ENCODE data around the gene RSU1. TPM values are rescaled to one million over a fixed set of nuclear protein-coding genes. Genes with fewer than 3 reads are reported as not detected.

Gene RSU1
- total RNA-seq, 1 experiment from 2014 or later = 44.5 TPM

GRCh38 chr10:16547973-16548372 is 269.3 kb downstream of the RSU1 start:
- Histone ChIP-seq H4K20me1 (ENCODE audit: insufficient read depth) (no peaks in the 10 kb centered on the region), H2AFZ (no peak overlapping the region), H3K36me3 (ENCODE audit: low read depth) (no peaks in the 10 kb centered on the region), H3K4me1 (replicated peaks; ENCODE audit: insufficient read depth) (no peaks in the 10 kb centered on the region), H3K9me2 (ENCODE audit: insufficient read depth) (no peaks in the 10 kb centered on the region), H3K4me3 (no peak overlapping the region), H3K4me2 (no peak overlapping the region), H3K79me2 (ENCODE audit: low read depth) (no peaks in the 10 kb centered on the region), H3K27me3 (ENCODE audit: insufficient read depth, low read depth) (no peaks in the 10 kb centered on the region), H3K9me3 (ENCODE audit: insufficient read depth, low read depth) (no peaks in the 10 kb centered on the region), H3F3A (ENCODE audit: insufficient read depth, low read depth) (no peaks in the 10 kb centered on the region), H3K27ac (no peak overlapping the region)
- no peak for DNase-seq
- TF ChIP-seq CTCF (conservative IDR thresholded peaks at IDR 0.05) (no peak), EZH2 (IDR thresholded peaks at IDR 0.05; ENCODE audit: low read depth) (no peak)
- POLR2A ChIA-PET (ENCODE audit: unreplicated experiment) = no interaction called here
- CTCF ChIA-PET = no interaction called here
- intact Hi-C loops (cut with micrococcal nuclease; ENCODE audit: unreplicated experiment) = loop anchor here (10.0 kb wide), 1 partner anchor 643 kb away; no protein-coding TSS in a partner anchor
- no TSS peak for BruUV-seq (replicated peaks)

- no TSS peak for BruUV-seq (replicated peaks)
- Histone ChIP-seq H3K9me3 (ENCODE audit: insufficient read depth, low read depth) (no peaks in the 10 kb centered on the region), H3K27me3 (ENCODE audit: insufficient read depth, low read depth) (no peaks in the 10 kb centered on the region), H3K4me1 (replicated peaks; ENCODE audit: insufficient read depth) (no peaks in the 10 kb centered on the region), H3K27ac (no peak overlapping the region), H3K79me2 (ENCODE audit: low read depth) (no peaks in the 10 kb centered on the region), H3F3A (ENCODE audit: insufficient read depth, low read depth) (no peaks in the 10 kb centered on the region), H4K20me1 (ENCODE audit: insufficient read depth) (no peaks in the 10 kb centered on the region), H3K9me2 (ENCODE audit: insufficient read depth) (no peaks in the 10 kb centered on the region), H3K36me3 (ENCODE audit: low read depth) (no peaks in the 10 kb centered on the region), H3K4me2 (no peak overlapping the region), H2AFZ (no peak overlapping the region), H3K4me3 (no peak overlapping the region)
- CTCF ChIA-PET = no interaction called here
- peak in 1 of 2 experiments; percentile 37 for DNase-seq
- TF ChIP-seq EZH2 (IDR thresholded peaks at IDR 0.05; ENCODE audit: low read depth) (no peak), CTCF (conservative IDR thresholded peaks at IDR 0.05) (peak; percentile 62)
- POLR2A ChIA-PET (ENCODE audit: unreplicated experiment) = no interaction called here
- intact Hi-C loops (cut with micrococcal nuclease; ENCODE audit: unreplicated experiment) = loop anchor here (10.0 kb wide), 1 partner anchor 640 kb away; no protein-coding TSS in a partner anchor
These were observed 272.0 kb downstream of the RSU1 start for GRCh38 chr10:16545116-16545736.

GRCh38 chr10:16544591-16544990 is 272.6 kb downstream of the RSU1 start:
- POLR2A ChIA-PET (ENCODE audit: unreplicated experiment) = no interaction called here
- Histone ChIP-seq H3K9me2 (ENCODE audit: insufficient read depth) (no peaks in the 10 kb centered on the region), H3K4me2 (no peak overlapping the region), H3K27ac (no peak overlapping the region), H3K4me1 (replicated peaks; ENCODE audit: insufficient read depth) (no peaks in the 10 kb centered on the region), H3K4me3 (no peak overlapping the region), H3K79me2 (ENCODE audit: low read depth) (no peaks in the 10 kb centered on the region), H3K9me3 (ENCODE audit: insufficient read depth, low read depth) (no peaks in the 10 kb centered on the region), H2AFZ (no peak overlapping the region), H3K27me3 (ENCODE audit: insufficient read depth, low read depth) (no peaks in the 10 kb centered on the region), H3F3A (ENCODE audit: insufficient read depth, low read depth) (no peaks in the 10 kb centered on the region), H3K36me3 (ENCODE audit: low read depth) (no peaks in the 10 kb centered on the region), H4K20me1 (ENCODE audit: insufficient read depth) (no peaks in the 10 kb centered on the region)
- intact Hi-C loops (cut with micrococcal nuclease; ENCODE audit: unreplicated experiment) = loop anchor here (10.0 kb wide), 1 partner anchor 640 kb away; no protein-coding TSS in a partner anchor
- no peak for DNase-seq
- CTCF ChIA-PET = interaction anchor here (0.6 kb wide), 1 partner anchor 96 kb away, joined by 3 read pairs; no protein-coding TSS in a partner anchor
- no TSS peak for BruUV-seq (replicated peaks)
- TF ChIP-seq CTCF (conservative IDR thresholded peaks at IDR 0.05) (no peak), EZH2 (IDR thresholded peaks at IDR 0.05; ENCODE audit: low read depth) (no peak)

All from PC-9 (cell line).